ENCODE results near the gene ZSCAN5B.

The ZSCAN5B gene

DNA sequence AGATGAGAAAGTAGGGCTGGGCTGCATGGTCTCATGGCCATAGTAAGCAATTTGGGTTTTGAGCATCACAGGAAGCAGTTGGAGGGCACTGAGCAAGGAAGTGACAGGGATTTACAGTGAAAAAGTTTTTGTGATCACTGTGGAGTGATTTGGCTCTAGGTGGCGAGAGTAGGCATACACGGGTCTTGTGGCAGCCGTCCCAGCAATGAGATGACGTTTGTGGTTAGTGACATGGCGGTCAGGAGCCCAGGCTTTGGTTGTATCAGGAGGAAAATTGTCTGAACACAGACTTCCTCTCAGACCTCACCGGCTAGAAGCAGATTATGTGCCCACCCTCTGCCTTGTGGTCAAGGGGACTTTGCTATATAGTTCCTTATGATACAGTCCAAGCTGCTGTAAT, 53.2 kb downstream of the ZSCAN5B start:
- no peak for DNase-seq

DNA sequence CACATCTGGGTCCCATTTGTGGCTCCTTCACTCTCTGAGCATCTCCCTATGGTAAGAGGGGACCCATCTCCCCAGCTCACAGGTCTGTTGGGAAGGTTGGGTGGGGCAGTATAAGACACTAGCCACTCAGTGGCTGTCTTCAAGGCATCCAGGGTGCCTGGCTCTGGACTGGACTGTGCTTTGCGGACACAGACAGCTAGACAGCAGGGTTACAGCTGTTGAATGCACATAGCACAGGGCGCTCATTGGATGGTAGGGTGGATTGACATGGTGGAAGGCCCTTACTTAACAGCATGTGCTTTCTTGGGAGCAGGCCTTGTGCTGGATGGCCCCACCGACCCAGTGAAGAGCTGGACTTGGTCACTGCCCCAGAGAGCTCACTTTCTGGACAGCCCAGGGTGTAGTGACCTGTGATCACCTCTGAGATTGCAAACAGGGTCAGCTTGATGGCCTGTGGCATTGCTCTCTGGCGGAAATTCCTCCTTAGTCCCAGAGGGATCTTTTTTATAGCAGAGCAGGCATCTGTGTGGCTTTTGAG, 54.6 kb downstream of the ZSCAN5B start:
- no peak for DNase-seq

DNA sequence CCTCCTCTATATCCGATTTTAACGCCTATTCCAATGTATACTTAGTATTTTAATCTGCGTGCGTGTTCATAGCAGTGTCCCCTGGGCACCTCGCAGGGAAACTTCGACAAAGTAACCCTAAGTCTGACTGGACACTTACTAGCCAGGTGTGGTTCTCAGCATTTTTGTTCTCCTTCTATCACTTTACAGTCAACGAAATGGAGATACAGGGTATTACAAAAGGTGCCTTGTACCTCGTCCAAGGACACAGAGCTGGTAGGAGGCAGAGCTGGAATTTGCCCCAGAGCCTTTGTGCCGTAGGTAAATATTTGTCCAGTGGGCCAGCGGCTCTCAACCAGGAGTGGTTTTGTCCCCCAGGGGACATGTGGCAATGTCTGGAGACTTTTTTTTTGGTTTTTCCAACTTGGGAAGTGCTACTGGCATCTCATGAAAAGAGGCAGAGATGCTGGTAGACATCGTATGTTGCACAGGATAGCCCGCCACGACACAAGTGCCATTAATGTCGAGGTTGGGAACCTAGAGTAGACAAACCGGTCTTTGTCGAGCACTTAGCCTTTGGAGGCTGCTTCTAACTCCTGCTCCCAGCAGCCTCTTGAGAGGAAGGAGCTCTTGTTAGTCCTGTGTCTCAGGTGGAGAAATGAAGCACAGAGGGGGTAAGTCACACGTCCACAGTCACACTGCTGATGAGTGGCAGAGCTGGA, 55.3 kb downstream of the ZSCAN5B start:
- no peak for DNase-seq

DNA sequence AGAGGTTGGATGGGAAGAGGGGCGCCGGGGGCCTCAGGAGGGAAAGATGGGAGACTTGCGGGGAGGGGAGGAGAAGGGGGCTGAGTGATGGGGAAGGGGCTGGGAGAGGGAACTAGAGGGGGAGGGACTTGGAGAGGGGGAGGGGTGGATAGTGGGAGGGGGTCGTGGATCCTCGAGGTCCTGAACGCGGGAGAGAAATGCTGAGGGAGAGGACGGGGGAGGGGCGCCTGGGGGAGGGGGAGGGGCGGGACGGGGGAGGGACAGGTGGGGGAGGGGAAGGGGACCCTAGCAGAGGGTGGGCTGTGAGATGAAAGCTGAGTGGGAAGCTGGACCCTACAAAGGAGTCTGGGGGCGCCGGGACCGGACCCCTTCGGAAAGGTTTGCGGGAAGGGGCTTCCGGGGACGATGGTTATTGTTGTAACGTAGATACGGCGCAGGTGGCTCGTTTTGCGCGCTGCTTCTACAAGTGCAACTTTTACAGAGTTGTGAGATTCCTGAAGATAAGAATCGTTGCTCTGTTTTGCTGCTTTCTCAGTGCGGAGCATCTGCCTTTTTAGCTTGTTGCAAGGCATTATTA, 56.1 kb downstream of the ZSCAN5B start:
- peak; percentile 48 for DNase-seq

DNA sequence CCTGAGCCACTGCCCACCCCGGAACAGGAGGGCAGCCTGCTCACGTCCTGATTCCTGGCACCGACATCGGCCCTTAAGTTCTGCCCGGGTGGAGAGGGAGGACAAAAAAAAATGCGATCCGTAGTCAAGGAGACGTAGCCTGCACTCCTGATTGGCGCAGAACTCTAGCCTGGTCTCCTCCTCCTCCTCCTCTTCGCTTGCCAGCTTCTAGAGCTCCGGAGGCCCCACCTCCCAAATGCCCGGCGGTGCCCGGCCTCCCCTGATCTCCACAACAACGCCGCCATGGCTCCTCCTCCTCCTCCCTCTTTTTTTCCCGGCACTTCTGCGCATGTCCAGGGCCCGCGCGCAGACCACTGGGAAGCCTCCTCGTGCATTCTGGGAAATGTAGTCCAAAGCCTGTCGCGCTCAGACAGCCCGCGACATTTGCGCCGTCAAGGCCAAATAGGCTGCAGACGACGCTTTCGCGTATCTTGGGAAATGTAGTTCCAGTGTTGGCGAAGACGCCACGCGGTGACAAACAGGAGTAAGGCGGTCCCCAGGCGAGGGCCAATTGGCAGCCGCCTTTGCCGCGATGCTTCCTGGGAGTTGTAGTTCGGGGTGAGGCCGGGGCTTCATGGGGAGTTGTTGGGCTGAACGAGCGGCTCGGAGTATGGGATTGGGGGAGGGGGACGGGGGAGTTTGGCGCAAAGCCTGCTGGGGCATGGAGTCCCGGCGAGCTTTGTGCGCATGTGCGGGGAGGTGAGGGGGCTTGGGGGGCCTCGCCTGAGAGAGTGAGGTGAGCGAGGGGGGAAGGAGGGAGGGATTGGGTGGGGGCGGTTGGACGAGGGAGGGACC, 56.8 kb downstream of the ZSCAN5B start, which contains the start of gene ZNF444:
TSS of gene ZNF444 (plus strand) at position 705 of the 834 bp plus-strand sequence. CDS start 5,625 bp downstream, outside the sequence.
- peak; percentile 99 for DNase-seq

DNA sequence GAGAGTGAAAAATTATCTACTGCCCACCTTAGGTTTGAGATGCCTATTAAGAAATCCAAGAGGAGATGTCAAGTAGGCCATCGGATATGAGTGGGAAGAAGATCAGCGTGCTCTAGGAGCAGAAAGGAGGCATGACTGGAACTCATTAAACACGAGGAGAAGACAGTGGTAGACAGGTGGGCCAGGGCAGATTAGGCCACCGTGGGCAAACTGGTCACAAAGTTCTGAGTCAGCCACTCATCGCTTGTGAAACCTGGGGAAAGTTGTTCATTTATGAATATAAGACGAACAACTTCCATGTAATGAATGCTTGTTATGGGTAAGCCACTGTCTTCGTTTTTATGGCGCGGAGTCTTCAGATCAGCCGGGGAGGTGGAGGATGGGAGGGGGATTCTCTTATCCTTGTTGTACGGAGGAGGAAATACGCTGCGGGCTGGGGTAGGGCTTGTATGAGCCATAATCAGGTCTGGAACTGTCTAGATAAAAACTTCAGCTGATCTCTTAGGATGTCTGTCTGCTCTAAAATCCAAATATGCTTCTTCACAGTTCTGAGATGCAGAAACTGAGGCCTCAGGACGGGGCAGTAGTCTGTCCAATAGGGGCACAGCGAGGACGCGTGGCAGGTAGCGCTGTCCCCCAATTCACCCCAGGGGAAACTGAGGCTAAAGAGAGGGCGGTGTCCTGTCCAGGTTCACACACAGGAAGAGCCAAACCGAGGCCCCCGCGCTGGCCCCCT, 57.6 kb downstream of the ZSCAN5B start:
- DNase-seq: peak; percentile 14

All from CD4-positive, alpha-beta T cell treated with Interleukin-17A for 4 hours (primary cell).